Skeletal muscle cell (primary cell): ENCODE data around the gene CDC27.
"Not testable (repeated sequence)": the region's sequence is repeated elsewhere in the genome, so short reads cannot be mapped to it uniquely, and the experiment has no call there.

Experiments used
- DNase-seq: peaks from one replicate; pipeline ENCODE4 v3.0.0-alpha.2; 2010; ENCODE audit warnings: low read depth
- H3K4me3 ChIP-seq: 2 replicates; pipeline ENCODE4 v1.5.1; 2011; ENCODE audit warnings: low read depth, mild to moderate bottlenecking, control low read depth, low read length, moderate library complexity

Gene CDC27

DNA sequence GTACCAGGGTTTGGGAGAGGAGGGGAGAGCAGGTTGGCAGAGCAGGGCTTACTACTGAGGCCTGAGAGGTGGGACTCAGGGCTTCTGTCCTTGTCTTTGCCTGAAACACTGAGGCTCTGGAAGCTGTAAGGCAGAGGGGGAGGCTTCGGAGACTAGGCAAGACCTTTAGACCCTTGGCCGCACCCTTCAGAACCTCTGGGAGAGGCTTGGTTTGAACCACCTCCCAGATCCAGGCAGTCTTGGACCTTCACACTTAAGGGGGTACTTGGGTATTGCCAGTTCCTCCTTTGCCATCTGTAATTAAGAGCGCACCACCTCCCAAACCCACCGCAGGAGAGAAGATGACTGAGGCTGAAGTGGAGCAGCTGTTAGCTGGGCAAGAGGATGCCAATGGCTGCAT, 33.0 kb upstream of the CDC27 start:
- no peak overlapping the region for H3K4me3 ChIP-seq
- DNase-seq: no peak

DNA sequence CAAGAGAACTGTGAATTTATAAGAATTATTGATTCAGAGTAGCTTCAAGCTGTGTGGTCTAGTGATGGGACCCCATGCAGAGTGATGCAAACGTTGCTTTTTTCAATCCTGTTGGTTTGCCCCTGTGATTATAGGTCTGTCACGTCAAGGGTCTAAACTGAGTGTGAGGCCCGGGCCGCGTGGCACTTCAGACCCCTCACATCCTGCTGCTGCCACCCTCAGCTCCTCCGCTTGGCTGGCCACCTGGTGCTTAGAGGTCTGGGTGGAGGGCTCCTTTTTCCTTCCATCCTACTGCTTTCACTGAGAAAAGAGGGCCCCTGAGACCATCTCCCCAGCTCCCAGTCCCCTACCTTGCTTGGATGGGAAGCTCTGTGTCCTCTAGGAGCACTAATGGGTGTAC, 32.1 kb upstream of the CDC27 start:
- DNase-seq: no peak
- H3K4me3 ChIP-seq: no peak overlapping the region

DNA sequence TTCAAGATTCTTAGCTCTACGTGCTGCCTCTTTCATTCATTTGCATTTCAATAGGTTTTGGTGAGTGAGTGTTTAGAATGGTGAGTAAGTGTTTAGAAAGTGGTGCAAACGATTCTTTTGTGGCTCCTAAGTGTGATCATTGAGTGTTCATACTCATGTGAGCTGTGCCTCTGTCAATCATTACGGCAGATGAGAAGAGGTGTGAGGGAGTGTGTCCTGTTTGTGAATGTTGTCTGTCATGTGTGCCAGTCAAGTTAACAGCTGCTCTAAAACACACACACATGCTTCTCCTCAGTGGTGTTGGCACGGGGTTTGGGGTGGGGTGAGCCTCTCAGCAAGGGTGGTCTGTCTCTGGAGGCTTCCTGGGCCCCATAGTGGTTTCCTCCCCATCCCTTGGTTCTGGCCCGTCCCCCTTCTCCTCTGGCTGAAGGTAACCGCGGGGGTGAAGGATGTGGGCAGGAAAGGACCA, 31.5 kb upstream of the CDC27 start:
- no peak overlapping the region for H3K4me3 ChIP-seq
- DNase-seq: no peak

DNA sequence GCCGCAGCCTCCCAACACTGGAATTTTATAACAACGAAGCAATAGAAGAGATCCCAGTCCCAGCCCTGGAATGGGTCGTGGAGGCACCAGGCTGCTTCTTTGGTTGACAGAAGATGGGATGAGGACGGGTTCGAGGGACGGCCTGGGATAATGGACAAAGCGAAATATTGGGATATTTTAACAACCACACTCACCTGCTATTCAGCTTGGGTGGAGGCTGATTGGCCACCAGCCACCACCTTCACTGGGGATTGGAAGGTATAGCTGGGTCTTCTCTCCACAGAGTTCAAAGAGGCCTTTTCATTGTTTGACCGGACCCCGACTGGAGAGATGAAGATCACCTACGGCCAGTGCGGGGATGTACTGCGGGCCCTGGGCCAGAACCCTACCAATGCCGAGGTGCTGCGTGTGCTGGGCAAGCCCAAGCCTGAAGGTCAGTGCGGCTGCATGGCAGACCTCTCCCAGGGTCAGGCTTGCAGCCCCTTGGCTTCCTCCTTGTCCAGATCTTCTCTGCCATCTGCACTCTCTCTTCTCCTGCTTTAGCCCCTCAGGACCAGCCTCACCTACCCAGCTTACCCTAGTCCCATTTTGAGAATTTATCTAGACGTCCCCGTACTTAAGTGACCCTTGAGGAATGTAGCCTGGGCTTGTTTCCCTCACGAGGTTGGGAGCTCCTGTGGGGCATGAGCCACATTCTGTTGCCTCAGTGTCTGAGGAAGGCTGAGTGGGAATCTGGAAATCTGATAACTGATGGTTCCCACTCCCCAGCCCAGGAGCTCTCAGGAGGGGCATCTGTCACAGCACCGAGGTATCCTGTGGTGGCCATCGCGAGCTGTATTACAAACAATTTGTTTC, 30.8 kb upstream of the CDC27 start:
- no peak for DNase-seq
- H3K4me3 ChIP-seq: no peak overlapping the region

DNA sequence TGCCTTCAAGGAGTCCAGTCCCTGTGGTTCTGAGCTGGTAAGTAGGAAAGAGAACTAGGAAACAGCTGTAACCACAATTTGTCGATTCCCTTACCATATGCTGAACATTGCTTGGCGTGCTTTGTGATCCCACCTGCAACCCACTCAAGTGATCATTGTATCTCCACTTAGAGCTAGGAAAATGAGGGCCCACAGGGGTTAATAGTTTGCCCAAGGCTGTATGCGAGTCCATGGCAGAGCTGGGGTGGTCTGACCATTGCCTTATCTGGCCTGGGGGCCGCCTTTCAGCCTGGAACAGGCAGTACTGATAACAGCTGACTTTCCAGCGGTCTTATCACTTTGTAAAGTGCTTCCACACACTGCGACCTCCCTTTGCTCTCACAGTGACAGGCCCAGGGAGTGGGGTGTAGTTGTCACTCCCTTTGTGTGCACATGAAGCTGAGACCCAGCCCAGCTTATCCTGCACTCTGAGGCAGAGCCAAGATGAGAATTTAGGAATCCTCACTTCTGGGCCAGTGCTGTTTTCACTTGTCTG, 29.9 kb upstream of the CDC27 start:
- no peak overlapping the region for H3K4me3 ChIP-seq
- DNase-seq: no peak

DNA sequence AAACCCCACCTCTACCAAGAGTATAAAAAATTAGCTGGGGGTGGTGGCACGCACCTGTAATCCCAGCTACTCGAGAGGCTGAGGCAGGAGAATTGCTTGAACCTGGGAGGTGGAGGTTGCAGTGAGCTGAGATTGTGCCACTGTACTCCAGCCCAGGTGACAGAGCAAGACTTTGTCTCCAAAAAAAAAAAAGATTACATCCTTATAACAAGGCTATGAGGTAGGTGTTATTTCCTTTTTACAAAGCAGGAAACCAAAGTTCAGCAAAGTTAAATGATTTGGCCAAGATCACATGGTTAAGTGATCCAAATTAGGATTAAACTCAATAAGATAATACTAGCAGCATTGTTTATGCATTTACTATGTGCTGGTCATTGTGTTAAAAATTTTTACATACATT, 28.2 kb upstream of the CDC27 start:
- DNase-seq, H3K4me3 ChIP-seq: not testable (repeated sequence)

DNA sequence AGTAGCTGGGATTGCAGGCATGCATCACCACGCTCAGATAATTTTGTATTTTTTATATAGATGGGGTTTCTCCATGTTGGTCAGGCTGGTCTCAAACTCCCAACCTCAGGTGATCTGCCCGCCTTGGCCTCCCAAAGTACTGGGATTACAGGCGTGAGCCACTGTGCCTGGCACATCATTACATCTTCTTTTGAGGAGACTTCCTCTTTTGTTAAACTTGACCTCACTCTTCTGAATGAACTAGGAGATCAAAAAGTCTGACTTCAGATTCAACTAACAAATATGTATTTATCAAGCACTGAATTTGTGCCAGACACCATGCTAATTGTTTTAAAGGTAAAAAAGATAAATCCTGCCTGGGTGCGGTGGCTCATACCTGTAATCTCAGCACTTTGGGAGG, 27.7 kb upstream of the CDC27 start:
- not testable (repeated sequence) for H3K4me3 ChIP-seq, DNase-seq

DNA sequence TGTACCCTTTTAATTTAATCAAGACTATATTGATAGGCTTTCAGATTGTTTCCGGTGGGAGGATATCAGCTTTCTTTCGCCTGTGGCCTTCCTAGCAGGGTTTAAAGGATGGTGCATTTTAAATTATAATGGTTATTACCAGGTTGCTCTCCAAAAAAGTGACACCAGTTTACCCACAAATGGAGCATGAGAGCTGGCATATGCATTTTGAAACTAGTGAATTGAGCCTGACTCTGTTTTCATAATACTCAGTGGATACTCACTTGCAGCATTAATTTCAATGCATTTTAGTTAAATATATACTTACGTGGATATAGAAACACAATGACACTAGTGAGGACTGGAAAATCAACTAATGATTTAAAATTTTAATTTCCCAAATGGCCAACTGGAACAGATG, 25.8 kb upstream of the CDC27 start:
- H3K4me3 ChIP-seq: no peak overlapping the region
- no peak for DNase-seq

DNA sequence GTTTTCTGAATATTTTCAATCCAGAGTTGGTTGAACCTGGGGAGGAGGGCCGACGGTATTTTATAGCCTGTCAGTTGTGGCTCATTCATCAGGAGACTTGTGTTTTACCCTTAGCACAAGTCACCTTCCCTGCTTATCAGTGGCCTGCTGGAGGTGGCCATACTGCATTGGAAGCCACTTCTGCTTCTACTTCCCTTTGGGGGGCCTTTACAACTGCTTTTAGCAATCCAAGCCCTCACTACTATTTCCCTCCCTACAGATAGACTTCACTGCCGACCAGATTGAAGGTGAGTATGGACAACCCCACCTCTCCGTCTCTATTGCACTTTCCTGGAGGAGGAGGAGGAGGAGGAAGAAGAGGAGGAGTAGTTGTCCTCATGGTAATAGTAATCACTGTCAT, 24.4 kb upstream of the CDC27 start:
- H3K4me3 ChIP-seq: no peak overlapping the region
- DNase-seq: no peak

DNA sequence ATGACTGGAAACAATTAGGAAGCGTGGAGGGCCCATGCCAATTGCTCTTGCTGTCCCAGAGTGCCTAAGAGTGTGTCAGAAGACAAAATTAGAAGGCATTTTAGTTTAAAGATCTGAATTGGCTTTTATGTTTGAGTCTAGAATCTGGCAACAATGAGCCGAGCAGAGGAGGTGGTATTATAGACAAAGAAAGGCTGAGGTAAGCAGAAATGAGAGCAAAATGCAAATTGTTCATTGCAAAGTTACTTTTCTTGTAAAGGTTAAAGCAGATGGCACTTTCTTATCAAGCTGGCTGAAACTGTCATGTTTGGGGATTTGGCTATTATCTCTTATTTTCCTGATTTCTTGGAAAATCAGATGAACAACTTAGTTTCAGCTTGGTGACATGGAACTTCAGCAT, 23.4 kb upstream of the CDC27 start:
- no peak overlapping the region for H3K4me3 ChIP-seq

DNA sequence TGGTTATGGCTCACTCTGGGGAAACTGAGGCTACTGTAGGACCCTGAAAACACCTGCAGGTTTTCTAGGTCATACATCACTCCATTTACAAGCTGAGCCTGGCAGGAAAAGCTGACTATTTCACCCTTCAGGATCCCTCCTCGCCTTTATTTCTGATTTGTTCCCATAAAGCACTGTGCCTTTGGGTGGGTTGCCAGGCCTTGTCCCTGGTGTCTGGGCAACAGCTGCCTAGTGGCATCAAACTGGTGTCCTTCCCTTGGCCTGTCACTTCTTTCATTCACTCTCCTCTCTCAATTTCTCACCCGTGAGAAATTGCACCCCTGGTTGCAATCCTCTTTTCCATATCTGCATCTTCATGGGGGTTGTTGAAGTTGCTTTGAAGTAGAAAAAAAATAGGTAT, 21.7 kb upstream of the CDC27 start:
- no peak for DNase-seq
- H3K4me3 ChIP-seq: peak overlapping the region; percentile 28

More for the DNA sequence above, 23.4 kb upstream of the CDC27 start:
- DNase-seq: no peak

DNA sequence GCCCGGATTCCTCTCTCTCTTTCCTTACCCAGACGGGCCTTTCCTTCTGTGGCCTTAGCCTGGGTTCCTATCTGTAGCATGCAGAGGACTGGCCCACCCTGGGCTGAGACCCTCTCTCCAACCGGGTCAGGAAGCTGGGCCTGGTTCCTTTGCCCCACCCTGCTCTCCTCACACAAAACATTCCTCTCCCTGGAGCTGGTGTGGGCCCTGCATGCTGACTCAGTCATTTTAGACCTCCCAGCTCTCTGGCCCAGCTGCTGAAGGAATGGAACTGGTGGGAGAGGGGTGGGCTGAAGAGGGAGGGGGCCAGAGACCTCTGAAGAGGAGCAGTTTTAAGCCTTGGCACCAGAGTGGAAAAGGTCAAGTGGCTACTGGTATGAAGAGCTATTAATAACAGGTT, 21.0 kb upstream of the CDC27 start:
- DNase-seq: no peak
- H3K4me3 ChIP-seq: peak overlapping the region; percentile 28

DNA sequence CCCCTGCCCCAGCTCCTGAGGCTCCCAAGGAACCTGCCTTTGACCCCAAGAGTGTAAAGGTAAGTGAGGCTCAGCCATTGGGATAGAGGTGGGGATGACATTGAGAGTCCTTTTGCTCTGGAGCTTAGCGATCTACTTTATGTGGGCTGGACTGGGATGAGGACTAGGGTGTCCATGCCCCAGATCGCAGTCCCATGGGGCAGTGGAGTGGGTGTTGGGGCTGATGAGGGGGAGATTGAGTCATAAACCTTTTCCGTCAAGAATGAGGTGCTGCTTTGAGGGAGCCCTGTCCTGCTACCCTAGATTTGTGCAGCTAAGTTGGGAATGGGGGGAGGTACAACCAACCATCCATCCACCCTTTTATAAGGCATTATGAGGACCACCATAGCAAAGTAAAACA, 20.4 kb upstream of the CDC27 start:
- no peak for DNase-seq
- H3K4me3 ChIP-seq: peak overlapping the region; percentile 28

DNA sequence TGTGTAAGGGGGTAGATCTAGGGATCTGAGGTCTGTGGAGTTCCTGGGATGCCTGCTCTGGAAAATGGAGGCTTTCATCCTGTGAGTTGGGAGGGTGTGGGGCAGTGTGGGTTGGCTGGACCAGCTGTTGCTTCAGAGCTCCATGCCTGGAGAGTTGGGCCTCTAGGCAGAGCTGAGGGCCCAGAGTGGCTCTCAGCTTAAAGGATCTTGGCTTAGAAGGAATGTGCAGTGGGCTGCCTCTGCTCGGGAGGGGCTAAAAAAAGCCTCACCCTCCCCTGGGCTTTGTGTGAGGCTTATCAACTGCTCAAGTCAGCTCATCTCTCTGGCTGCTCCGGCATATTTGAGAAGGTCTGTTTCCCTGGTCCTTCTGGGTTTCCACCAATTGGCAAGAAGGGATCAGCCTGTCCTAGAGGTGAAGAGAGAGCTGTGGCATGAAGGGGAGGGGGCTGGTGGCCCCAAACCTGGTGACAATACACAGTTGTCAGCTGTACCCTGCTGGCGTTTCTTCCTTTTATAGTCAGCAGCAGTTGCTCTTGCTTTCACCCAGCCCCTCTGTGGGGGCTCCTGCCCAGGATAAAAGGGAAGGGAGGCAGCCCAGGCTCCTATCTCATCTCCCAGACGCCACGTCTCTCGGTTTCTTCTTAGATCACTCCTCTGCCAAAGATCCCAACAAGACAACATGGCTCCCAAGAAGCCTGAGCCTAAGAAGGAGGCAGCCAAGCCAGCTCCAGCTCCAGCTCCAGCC, 19.8 kb upstream of the CDC27 start, which contains the start of gene MYL4:
Gene MYL4, plus strand, starts transcription at position 605 of the 745 bp plus-strand sequence. Its CDS starts 75 bp downstream, at position 680.
- H3K4me3 ChIP-seq: peak within 1 kb of the TSS; percentile 28
- DNase-seq: no peak

DNA sequence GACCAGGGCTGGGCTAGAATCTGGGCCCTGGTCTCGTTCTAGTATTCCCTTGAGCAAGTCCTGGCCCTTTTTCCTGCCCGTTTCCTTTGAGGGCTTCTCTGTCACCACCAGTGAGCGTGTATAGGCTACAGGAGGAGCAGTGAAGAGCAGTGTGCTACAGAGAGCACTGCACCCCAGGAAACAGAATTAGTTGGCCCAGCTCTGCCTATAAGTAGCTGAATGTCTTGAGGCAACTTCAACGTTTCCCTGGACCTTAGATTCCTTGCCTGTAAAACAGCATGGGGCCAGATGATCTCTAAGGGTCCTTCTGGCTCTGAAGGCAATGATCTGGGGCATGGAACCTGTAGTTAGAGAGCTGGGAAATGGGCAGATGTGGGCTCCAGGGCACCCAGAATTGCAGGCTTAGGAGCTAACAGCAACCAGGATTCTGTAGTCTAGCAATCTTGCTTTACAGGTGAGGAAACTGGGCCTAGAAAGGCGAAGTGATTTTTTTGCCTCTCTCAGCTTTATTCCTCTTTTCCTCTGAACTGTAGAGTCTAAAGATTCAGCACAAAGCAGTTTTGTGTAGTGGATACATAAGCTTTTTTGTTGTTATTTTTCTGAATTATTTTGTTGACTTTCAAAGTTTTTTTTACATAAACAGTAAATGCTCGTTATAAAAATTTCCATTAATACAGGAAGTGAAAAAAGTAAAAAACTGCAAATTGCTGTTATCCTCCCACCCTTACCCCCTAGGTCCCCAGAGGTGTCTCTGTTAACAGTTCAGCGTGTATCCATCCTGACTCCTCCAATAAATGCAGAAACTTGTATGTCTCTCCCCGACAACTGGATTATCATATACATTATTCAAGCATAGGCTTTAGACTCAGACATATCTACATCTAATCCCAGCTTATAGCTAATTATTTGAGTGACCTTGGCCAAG, 18.3 kb upstream of the CDC27 start:
- DNase-seq: no peak
- no peak overlapping the region for H3K4me3 ChIP-seq

DNA sequence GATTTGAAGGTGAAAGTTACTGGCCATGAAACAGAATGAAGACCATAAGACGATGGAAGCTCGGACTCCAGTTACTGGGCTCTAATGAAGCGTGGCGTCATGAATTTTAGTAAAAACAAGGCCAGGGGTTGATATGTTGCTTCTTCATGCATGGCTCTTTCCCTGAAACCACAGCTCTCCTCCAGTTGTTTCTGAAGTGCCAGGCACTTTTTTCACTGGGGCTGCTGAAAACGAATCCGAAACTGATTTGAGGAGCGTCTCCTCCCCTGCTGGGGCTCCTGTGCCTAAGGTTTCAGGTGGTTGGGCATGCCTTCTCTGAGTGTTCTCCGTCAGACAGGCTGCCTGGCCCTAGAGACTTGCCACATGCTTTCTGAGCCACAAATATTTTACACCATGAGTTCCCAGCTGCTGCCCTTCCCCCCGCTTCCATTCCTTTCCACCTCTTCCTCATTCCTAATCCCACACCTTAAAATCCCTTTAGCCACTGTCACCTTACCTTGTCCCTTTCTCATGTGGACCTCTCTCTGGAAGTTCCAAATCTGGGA, 16.4 kb upstream of the CDC27 start:
- peak; percentile 73 for DNase-seq
- H3K4me3 ChIP-seq: no peak overlapping the region

DNA sequence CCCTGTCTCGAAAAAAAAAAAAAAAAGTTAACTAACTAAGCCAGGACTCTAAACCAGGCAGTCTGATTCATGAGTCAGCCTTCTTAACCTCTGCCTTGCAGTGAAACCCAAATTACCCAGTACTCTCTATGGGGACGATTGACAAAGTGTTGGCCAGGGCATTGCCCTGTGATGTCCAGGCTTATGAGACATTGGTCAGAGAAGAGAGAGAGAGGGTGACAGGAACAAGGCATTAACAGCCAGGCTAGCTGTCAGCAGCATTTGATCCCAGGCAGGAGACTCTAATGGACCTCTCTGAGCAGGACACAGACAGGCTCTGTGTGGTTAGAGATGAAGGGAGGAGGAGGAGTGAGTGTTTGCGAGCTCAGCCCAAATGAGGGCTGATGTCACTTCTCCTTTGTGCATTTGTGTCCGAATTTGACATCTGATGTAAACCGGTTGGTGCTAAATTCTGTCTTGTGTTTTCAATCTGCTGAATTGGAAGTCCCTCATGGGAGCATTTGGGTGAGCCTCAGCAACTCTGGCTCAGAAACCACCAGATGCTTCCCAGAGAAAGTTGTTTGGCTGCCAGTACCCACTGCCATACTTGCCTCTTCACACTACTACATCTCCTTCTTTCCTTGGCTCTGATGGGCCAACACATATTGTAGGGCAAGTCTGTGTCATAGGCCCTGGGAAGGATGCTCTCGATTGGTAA, 15.8 kb upstream of the CDC27 start:
- no peak for DNase-seq
- no peak overlapping the region for H3K4me3 ChIP-seq

DNA sequence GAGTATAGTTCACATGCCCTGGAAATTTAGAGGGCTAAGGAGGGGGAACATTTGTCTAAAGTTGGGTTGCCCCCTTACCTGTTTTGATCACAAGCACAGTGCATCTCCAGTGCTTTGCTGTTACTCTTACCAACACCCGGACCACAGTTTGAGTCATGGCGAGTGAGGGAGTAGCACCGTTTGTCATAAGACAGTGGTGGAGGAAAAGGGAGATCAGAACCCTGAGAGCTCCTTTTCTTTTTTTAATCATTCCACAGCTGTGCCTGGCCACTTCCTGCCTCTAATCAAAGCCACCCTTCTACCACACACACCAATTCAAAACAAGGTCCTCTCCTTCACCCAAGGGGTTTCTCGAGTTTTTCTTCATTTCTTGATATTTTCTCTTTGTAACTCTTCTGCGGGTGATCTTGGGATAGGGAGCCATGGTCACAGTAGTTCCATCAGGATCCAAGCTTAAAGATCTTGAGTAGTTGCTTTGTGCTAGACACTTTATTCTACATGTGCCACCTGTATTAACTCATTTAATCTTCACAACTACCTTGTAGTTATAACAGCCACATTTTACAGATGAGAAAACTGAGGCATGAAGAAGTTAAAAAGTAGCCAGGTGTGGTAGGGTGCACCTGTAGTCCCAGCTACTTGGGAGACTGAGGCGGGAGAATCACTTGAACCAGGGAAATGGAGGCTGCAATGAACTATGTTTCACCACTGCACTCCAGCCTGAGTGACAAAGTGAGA, 15.1 kb upstream of the CDC27 start:
- no peak for DNase-seq
- no peak overlapping the region for H3K4me3 ChIP-seq
